Smooth muscle cell (in vitro differentiated cells): ENCODE data around the gene ZNRF2. TPM values are rescaled to one million over a fixed set of nuclear protein-coding genes. Genes with fewer than 3 reads are reported as not detected.

Experiments
- DNase-seq: peaks from one replicate; lab custom pipeline; 2025; ENCODE audit not compliant: unreplicated experiment; lab: John Stamatoyannopoulos, UW
- H2AFZ ChIP-seq: fragments of 200-600 bp; sonication (generic); 2 replicates; pipeline ENCODE4 v1.6.0; 2016; ENCODE audit warnings: antibody characterized with exemption, low read depth, mild to moderate bottlenecking
- H3F3A ChIP-seq: fragments of 200-600 bp; sonication (generic); 2 replicates; pipeline ENCODE4 v1.6.0; 2017; ENCODE audit warnings: antibody characterized with exemption, low read depth
- H3K27ac ChIP-seq: fragments of 200-600 bp; sonication (generic); 2 replicates; pipeline ENCODE4 v1.5.1; 2016; ENCODE audit warnings: low read depth, mild to moderate bottlenecking
- H3K27me3 ChIP-seq: fragments of 200-600 bp; sonication (generic); 2 replicates; pipeline ENCODE4 v1.6.1; 2016; ENCODE audit warnings: low read depth, mild to moderate bottlenecking
- H3K36me3 ChIP-seq: fragments of 200-600 bp; sonication (generic); 2 replicates; pipeline ENCODE4 v1.5.1; 2016; ENCODE audit warnings: low read depth
- H3K4me1 ChIP-seq: fragments of 200-600 bp; sonication (generic); 2 replicates; pipeline ENCODE4 v1.5.1; 2016; ENCODE audit warnings: low read depth
- H3K4me2 ChIP-seq: fragments of 200-600 bp; sonication (generic); 2 replicates; pipeline ENCODE4 v1.6.0; 2016; ENCODE audit warnings: mild to moderate bottlenecking
- H3K4me3 ChIP-seq: fragments of 200-600 bp; sonication (generic); 2 replicates; pipeline ENCODE4 v1.5.1; 2016; ENCODE audit warnings: mild to moderate bottlenecking
- H3K79me2 ChIP-seq: fragments of 200-600 bp; sonication (generic); 2 replicates; pipeline ENCODE4 v1.6.0; 2016; ENCODE audit warnings: low read depth, mild to moderate bottlenecking
- H3K9ac ChIP-seq: fragments of 200-600 bp; sonication (generic); 2 replicates; pipeline ENCODE4 v1.6.0; 2016; ENCODE audit warnings: low read depth
- H3K9me3 ChIP-seq: fragments of 200-600 bp; sonication (generic); replicated peaks from 2 replicates; pipeline ENCODE4 v1.5.1; 2016; ENCODE audit warnings: low read depth
- H4K20me1 ChIP-seq: fragments of 200-600 bp; sonication (generic); 2 replicates; pipeline ENCODE4 v1.6.0; 2016; ENCODE audit warnings: low read depth
- WGBS: methylation state at CpG from one replicate; pipeline ENCODE4 v1.1.7; 2016; ENCODE audit warnings: low lambda C conversion rate; 5-methylcytosine and 5-hydroxymethylcytosine counted together
- polyA plus RNA-seq: library from polyadenylated mRNA; unstranded; fragments of >200 nt; fragmentation: Nextera tagmentation; extraction: Ambion mirVana; gene quantifications from 2 replicates; pipeline ENCODE4 v1.2.1, GENCODE V29; 2016
- total RNA-seq: library from RNA; depleted of rRNA; stranded (reverse); fragments of >200 nt; gene quantifications from 2 replicates; pipeline ENCODE4 v1.2.3, GENCODE V29; 2014
- TF ChIP-seq, protein P1 (sequence below): fragments of 200-600 bp; sonication (generic); IDR thresholded peaks from 2 replicates; pipeline ENCODE4 v1.5.1; 2017; ENCODE audit warnings: borderline replicate concordance, mild to moderate bottlenecking, antibody characterized with exemption; ENCODE audit not compliant: insufficient read depth, poor library complexity, severe bottlenecking

ZNRF2 gene
- total and polyA plus RNA-seq, 2 experiments from 2014 or later: 2.1 to 13.5 TPM

DNA sequence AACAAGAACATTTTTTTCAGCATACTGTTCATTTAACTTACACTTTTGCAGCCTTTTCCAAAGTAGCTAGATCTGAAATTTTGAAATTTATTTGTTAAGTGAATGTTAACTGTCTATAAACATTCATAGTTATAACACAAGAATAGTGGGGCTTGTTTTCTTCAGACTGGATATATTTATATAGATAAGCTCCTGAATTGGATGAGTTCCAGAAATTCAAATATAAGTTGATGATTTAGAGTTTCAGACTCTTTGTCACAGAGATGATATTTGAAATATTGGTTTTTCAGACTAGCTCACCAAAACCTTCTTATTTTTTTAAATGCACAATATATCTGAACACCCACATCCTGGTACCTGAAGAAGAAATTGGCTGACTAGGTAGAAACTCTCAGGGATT is 44.0 kb downstream of the ZNRF2 start:
- TF ChIP-seq, protein P1, sequence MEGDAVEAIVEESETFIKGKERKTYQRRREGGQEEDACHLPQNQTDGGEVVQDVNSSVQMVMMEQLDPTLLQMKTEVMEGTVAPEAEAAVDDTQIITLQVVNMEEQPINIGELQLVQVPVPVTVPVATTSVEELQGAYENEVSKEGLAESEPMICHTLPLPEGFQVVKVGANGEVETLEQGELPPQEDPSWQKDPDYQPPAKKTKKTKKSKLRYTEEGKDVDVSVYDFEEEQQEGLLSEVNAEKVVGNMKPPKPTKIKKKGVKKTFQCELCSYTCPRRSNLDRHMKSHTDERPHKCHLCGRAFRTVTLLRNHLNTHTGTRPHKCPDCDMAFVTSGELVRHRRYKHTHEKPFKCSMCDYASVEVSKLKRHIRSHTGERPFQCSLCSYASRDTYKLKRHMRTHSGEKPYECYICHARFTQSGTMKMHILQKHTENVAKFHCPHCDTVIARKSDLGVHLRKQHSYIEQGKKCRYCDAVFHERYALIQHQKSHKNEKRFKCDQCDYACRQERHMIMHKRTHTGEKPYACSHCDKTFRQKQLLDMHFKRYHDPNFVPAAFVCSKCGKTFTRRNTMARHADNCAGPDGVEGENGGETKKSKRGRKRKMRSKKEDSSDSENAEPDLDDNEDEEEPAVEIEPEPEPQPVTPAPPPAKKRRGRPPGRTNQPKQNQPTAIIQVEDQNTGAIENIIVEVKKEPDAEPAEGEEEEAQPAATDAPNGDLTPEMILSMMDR: no peak
- no peak overlapping the region for H3K4me3 ChIP-seq
- H3K36me3 ChIP-seq: no peaks in the 10 kb centered on the region
- no peak overlapping the region for H3K4me2 ChIP-seq
- no peaks in the 10 kb centered on the region for H3F3A ChIP-seq
- H4K20me1 ChIP-seq: no peaks in the 10 kb centered on the region
- no peaks in the 10 kb centered on the region for H3K27me3 ChIP-seq
- peaks cover 8% of the 10 kb centered on the region for H3K79me2 ChIP-seq
- DNase-seq: no peak
- H3K4me1 ChIP-seq: no peaks in the 10 kb centered on the region
- no peaks in the 10 kb centered on the region for H3K9me3 ChIP-seq
- no peak overlapping the region for H2AFZ ChIP-seq
- no peak overlapping the region for H3K27ac ChIP-seq
- no peak overlapping the region for H3K9ac ChIP-seq

DNA sequence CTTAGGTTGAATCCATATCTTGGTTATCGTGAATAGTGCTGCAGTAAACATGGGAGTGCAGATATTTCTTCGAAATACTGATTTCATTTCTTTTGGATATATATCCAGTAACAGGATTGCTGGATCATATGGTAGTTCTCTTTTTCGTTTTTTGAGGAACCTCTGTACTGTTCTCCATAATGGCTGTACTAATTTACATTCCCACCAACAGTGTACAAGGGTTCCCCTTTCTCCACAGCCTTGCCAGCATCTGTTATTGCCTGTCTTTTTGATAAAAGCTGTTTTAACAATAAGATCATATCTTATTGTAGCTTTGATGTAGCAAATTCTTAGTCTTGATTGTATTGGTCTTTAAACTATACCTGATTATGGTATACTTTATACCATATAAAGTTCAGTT is 45.3 kb downstream of the ZNRF2 start:
- peaks cover 15% of the 10 kb centered on the region for H3K79me2 ChIP-seq
- H4K20me1 ChIP-seq: no peaks in the 10 kb centered on the region
- no peaks in the 10 kb centered on the region for H3F3A ChIP-seq
- TF ChIP-seq, protein P1: no peak
- no peaks in the 10 kb centered on the region for H3K9me3 ChIP-seq
- H3K4me2 ChIP-seq: no peak overlapping the region
- H3K27ac ChIP-seq: no peak overlapping the region
- H3K27me3 ChIP-seq: no peaks in the 10 kb centered on the region
- no peak for DNase-seq
- H3K4me1 ChIP-seq: no peaks in the 10 kb centered on the region
- WGBS: 95% methylated on average over 3 of the region's 3 CpGs
- no peak overlapping the region for H3K9ac ChIP-seq
- no peaks in the 10 kb centered on the region for H3K36me3 ChIP-seq
- H2AFZ ChIP-seq: no peak overlapping the region
- no peak overlapping the region for H3K4me3 ChIP-seq

DNA sequence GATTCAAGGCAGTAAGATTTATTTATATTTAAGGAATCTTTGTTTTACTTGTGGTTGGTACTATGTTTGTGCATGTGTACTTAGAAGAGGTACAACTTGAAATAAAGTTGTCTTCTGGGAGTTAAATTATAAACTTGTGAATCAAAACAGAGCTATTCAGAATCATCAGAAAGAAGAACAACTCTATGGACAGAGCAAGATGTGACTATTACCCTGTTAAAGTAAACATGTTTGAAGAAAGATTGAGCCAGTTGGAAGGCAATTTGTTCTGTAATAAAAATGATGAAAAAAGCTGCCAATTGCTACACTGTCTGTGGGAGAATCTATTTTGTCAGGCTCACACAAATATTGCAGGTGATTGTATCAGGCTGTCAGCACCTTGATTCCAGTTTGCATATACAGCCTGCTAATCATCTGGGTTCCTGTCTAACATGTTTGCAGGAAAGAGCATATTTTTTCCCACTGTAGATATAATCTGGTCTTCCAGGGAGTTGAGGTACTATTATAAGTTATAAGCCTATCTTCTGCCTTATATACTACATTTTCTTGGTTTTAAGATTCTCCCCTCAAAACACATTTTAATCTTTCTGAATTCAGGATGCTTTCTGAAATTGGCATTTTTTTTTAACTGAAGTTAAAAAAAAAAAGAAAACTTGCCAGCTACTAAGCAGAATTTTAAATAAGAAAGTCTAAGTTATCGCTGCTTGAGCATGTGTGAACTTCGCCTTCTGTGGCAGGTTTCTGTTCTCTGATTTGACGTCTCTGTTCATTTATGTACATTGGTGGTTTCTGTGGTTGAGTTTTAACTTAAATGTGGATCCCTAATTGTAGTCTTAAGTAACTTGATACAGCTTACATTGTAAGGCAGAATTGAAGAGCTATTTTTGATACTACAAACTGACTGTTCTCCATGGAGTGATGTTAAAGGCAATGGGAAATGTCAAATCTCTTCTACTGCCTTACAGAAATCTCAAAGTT is 46.0 kb downstream of the ZNRF2 start:
- Histone ChIP-seq H2AFZ (no peak overlapping the region), H4K20me1 (no peaks in the 10 kb centered on the region), H3K4me3 (no peak overlapping the region), H3K36me3 (no peaks in the 10 kb centered on the region), H3K79me2 (peaks cover 22% of the 10 kb centered on the region), H3K27ac (no peak overlapping the region), H3K9me3 (no peaks in the 10 kb centered on the region), H3K4me1 (no peaks in the 10 kb centered on the region), H3F3A (no peaks in the 10 kb centered on the region), H3K9ac (no peak overlapping the region), H3K4me2 (no peak overlapping the region), H3K27me3 (no peaks in the 10 kb centered on the region)
- no peak for DNase-seq
- WGBS: 90% methylated on average over 3 of the region's 3 CpGs
- TF ChIP-seq, protein P1: no peak
